A549 (cell line): ENCODE measurements around the gene TNK1. TPM values are rescaled to one million over a fixed set of nuclear protein-coding genes. Genes with fewer than 3 reads are reported as not detected.
A peak's percentile ranks its signal among the peaks of the same experiment; 100 is the strongest.

Experiments
- ATAC-seq, 2 experiments: fragments of 200-7000 bp in 1 of 2; fragments of >200 bp in 1 of 2; cut with Nextera tagmentation in 1 of 2; cut with Tn5 transposase in 1 of 2; 3 replicates each; pipeline versions ENCODE4 v1.8.0 to v1.9.1; 2018 to 2020; ENCODE audit warnings: mild to moderate bottlenecking in 1 of 2, moderate library complexity in 1 of 2
- CTCF ChIA-PET: fragments of 300-600 bp; sonication (Branson Sonifier 250); formaldehyde crosslinking; extraction: SDS; loops from one replicate; lab custom pipeline; 2021; ENCODE audit warnings: antibody characterized with exemption, inconsistent platforms; lab: Yijun Ruan, JAX
- POLR2A ChIA-PET: fragments of 350-600 bp; formaldehyde crosslinking; extraction: SDS; loops from one replicate; lab custom pipeline; 2021; ENCODE audit warnings: antibody characterized with exemption, inconsistent platforms; lab: Yijun Ruan, JAX
- DNase-seq, 2 experiments: peaks; one replicate each; pipeline versions ENCODE4 v3.0.0 to v3.0.0-alpha.2; 2011 to 2016; ENCODE audit warnings: low read depth in 1 of 2, low spot score in 1 of 2
- FAIRE-seq: peaks from 2 replicates; lab custom pipeline; 2011; peaks lifted over from hg19 to GRCh38; lab: Jason Lieb, UNC
- H3K27ac ChIP-seq, 2 experiments: fragments of >200 bp; sonication (Bioruptor Twin); formaldehyde crosslinking; 3 replicates each; pipeline ENCODE4 v1.5.1; 2016 to 2017
- H3K4me1 ChIP-seq: fragments of >200 bp; sonication (Bioruptor Twin); formaldehyde crosslinking; 3 replicates; pipeline ENCODE4 v1.6.1; 2016
- H3K4me2 ChIP-seq: fragments of >200 bp; sonication (Bioruptor Twin); formaldehyde crosslinking; 3 replicates; pipeline ENCODE4 v1.6.1; 2016
- H3K4me3 ChIP-seq: fragments of >200 bp; sonication (Bioruptor Twin); formaldehyde crosslinking; 3 replicates; pipeline ENCODE4 v1.5.1; 2016
- H3K9me3 ChIP-seq: fragments of >200 bp; sonication (Bioruptor Twin); formaldehyde crosslinking; 3 replicates; pipeline ENCODE4 v1.6.1; 2016
- ATOH8 ChIP-seq: fragments of 250-450 bp; sonication (Bioruptor Pico); IDR thresholded peaks from 2 replicates; pipeline ENCODE4 v1.5.0; 2020; ENCODE audit warnings: low read depth, mild to moderate bottlenecking, moderate library complexity
- CBX2 ChIP-seq: fragments of 200-600 bp; sonication (generic); IDR thresholded peaks from 2 replicates; pipeline ENCODE4 v1.6.1; 2016; ENCODE audit warnings: low read depth, mild to moderate bottlenecking, borderline replicate concordance
- CHD4 ChIP-seq: fragments of 200-600 bp; sonication (generic); IDR thresholded peaks from 2 replicates; pipeline ENCODE4 v1.6.1; 2016; ENCODE audit warnings: antibody characterized with exemption, mild to moderate bottlenecking, borderline replicate concordance
- E2F6 ChIP-seq: IDR thresholded peaks from 2 replicates; pipeline ENCODE4 v1.6.1; 2012; ENCODE audit warnings: low read depth, borderline replicate concordance
- ELK1 ChIP-seq: fragments of 150-350 bp; IDR thresholded peaks from 2 replicates; pipeline ENCODE4 v1.6.1; 2014; ENCODE audit warnings: low read depth, mild to moderate bottlenecking, low read length
- ESRRA ChIP-seq: fragments of 150-350 bp; IDR thresholded peaks from 2 replicates; pipeline ENCODE4 v1.6.1; 2014; ENCODE audit warnings: mild to moderate bottlenecking, low read length, borderline replicate concordance
- FOSB ChIP-seq: fragments of 250-450 bp; sonication (Bioruptor Pico); IDR thresholded peaks from 2 replicates; pipeline ENCODE4 v1.5.0; 2020; ENCODE audit warnings: mild to moderate bottlenecking, moderate library complexity
- GATA3 ChIP-seq: IDR thresholded peaks from 2 replicates; pipeline ENCODE4 v1.6.1; 2012; ENCODE audit warnings: borderline replicate concordance
- HEYL ChIP-seq: fragments of 250-450 bp; sonication (Bioruptor Pico); IDR thresholded peaks from 2 replicates; pipeline ENCODE4 v1.8.0; 2021; ENCODE audit warnings: mild to moderate bottlenecking, moderate library complexity
- HMGXB4 ChIP-seq: fragments of 250-450 bp; sonication (Bioruptor Pico); IDR thresholded peaks from 2 replicates; pipeline ENCODE4 v1.5.0; 2021; ENCODE audit warnings: mild to moderate bottlenecking, moderate library complexity, borderline replicate concordance
- HOXA7 ChIP-seq: fragments of 250-450 bp; sonication (Bioruptor Pico); IDR thresholded peaks from 2 replicates; pipeline ENCODE4 v1.5.0; 2020; ENCODE audit warnings: mild to moderate bottlenecking, moderate library complexity
- HOXB5 ChIP-seq: fragments of 250-450 bp; sonication (Bioruptor Pico); IDR thresholded peaks from 2 replicates; pipeline ENCODE4 v1.5.0; 2020; ENCODE audit warnings: mild to moderate bottlenecking, moderate library complexity
- MAZ ChIP-seq: fragments of 150-350 bp; IDR thresholded peaks from 2 replicates; pipeline ENCODE4 v1.6.1; 2014; ENCODE audit warnings: antibody characterized with exemption, low read depth, low read length, borderline replicate concordance
- MYC ChIP-seq: IDR thresholded peaks from 2 replicates; pipeline ENCODE4 v1.6.1; 2012; ENCODE audit warnings: mild to moderate bottlenecking, inconsistent platforms, low read length, improper control_type of control experiment, borderline replicate concordance
- POLR2AphosphoS2 ChIP-seq: conservative IDR thresholded peaks from 2 replicates; pipeline ENCODE4 v1.6.1; 2012; ENCODE audit warnings: low read length, improper control_type of control experiment, inconsistent platforms
- RAD21 ChIP-seq, 2 experiments: fragments of >200 bp in 1 of 2; sonication (Bioruptor Twin) in 1 of 2; formaldehyde crosslinking in 1 of 2; IDR thresholded peaks in 1 of 2; conservative IDR thresholded peaks in 1 of 2; 2 replicates in 1 of 2; 3 replicates in 1 of 2; pipeline ENCODE4 v1.6.1; 2012 to 2018; ENCODE audit warnings: inconsistent platforms in 1 of 2
- RCOR1 ChIP-seq: fragments of 150-350 bp; IDR thresholded peaks from 2 replicates; pipeline ENCODE4 v1.6.1; 2014; ENCODE audit warnings: antibody characterized with exemption, low read length, low read depth
- SREBF2 ChIP-seq: fragments of 450-650 bp; IDR thresholded peaks from 2 replicates; pipeline ENCODE4 v1.6.1; 2014; ENCODE audit warnings: mild to moderate bottlenecking, moderate library complexity
- ZNF302 ChIP-seq: fragments of 250-450 bp; sonication (Bioruptor Pico); IDR thresholded peaks from 2 replicates; pipeline ENCODE4 v1.9.0; 2021; ENCODE audit warnings: inconsistent platforms, mild to moderate bottlenecking, moderate library complexity
- WGBS: methylation state at CpG from one replicate; pipeline ENCODE4 v1.1.6; 2017; ENCODE audit errors: missing lambda C conversion rate; 5-methylcytosine and 5-hydroxymethylcytosine counted together
- polyA plus RNA-seq, 4 experiments: library from polyadenylated mRNA; depleted of rRNA in 3 of 4; stranded (reverse); fragments of >200 nt; fragmentation: RNase III in 1 of 4; extraction: RNeasy Plus Mini Kit Qiagen cat#74134 plus additional on column Dnase treatment in 1 of 4; gene quantifications; 2 replicates in 3 of 4; 3 replicates in 1 of 4; pipeline ENCODE4 v1.2.3, GENCODE V29; 2011 to 2017

TNK1 gene
- polyA plus RNA-seq, 2 of the 4 experiments (the other 2 are of a cell fraction) = 1.2 to 2.2 TPM

- no peak for DNase-seq
- no peak overlapping the region for H3K4me3 ChIP-seq
- CTCF ChIA-PET = interaction anchor here (0.9 to 5.7 kb wide), 4 partner anchors 9 to 134 kb away, joined by 3 to 50 read pairs (median 8); partner anchors contain the start of genes TMEM102 and TMEM95
- POLR2A ChIA-PET = no interaction called here
- TF ChIP-seq HEYL (CRISPR knock-in tag) = no peak
- no peak for TF ChIP-seq ATOH8 (CRISPR knock-in tag)
- no peak for TF ChIP-seq RCOR1
- TF ChIP-seq ESRRA = no peak
- no peak for TF ChIP-seq HOXB5
- TF ChIP-seq MYC = no peak
- no peak for TF ChIP-seq GATA3
- TF ChIP-seq HMGXB4 = no peak
- TF ChIP-seq ZNF302 = no peak
- no peak for TF ChIP-seq ELK1
- no peak for TF ChIP-seq MAZ
- no peak for TF ChIP-seq CBX2
- TF ChIP-seq FOSB = no peak
- no peak for TF ChIP-seq SREBF2
- no peak for TF ChIP-seq RAD21 (conservative IDR thresholded peaks at IDR 0.05 in 1 of 2, IDR thresholded peaks at IDR 0.05 in 1 of 2)
- TF ChIP-seq CHD4 = no peak
- no peak overlapping the region for H3K27ac ChIP-seq
- peak in 1 of 2 experiments; percentile 7; a peak in 1 of 6 replicates for ATAC-seq
- WGBS = 85% methylated on average over 23 of the region's 29 CpGs
- no peak for FAIRE-seq
- H3K4me1 ChIP-seq = no peaks in the 10 kb centered on the region
- no peak overlapping the region for H3K4me2 ChIP-seq
- H3K9me3 ChIP-seq = no peaks in the 10 kb centered on the region
Observed at GRCh38 chr17:7426896-7427489, 46.1 kb downstream of the TNK1 start.

- H3K4me3 ChIP-seq = no peak overlapping the region
- H3K4me1 ChIP-seq = no peaks in the 10 kb centered on the region
- FAIRE-seq = no peak
- DNase-seq = no peak
- H3K27ac ChIP-seq = no peak overlapping the region
- WGBS = 88% methylated on average over 7 of the region's 7 CpGs
- TF ChIP-seq POLR2AphosphoS2 (no peak), E2F6 (no peak), HOXB5 (no peak), MAZ (no peak), HOXA7 (CRISPR knock-in tag) (no peak)
- TF ChIP-seq, all 56 proteins: peak for 0
- POLR2A ChIA-PET = no interaction called here
- Histone ChIP-seq H3K4me2 (no peak overlapping the region), H3K9me3 (no peaks in the 10 kb centered on the region)
- CTCF ChIA-PET = interaction anchor here (0.9 to 5.7 kb wide), 4 partner anchors 8 to 133 kb away, joined by 3 to 50 read pairs (median 8); partner anchors contain the start of genes TMEM102 and TMEM95
- ATAC-seq = no peak; a peak in 1 of 6 replicates
Observed at GRCh38 chr17:7427549-7427948, 46.7 kb downstream of the TNK1 start.
